Right lung (tissue), 10 donors: Measurements from ENCODE around the gene TUBB2A. TPM values are rescaled to one million over a fixed set of nuclear protein-coding genes. Genes with fewer than 3 reads are reported as not detected.
"Not testable (repeated sequence)": the region's sequence is repeated elsewhere in the genome, so short reads cannot be mapped to it uniquely, and the experiment has no call there.

Experiments
- DNase-seq, 2 donors: peaks; one replicate each; pipeline ENCODE4 v3.0.0-alpha.2; 2013
- long read RNA-seq, 8 donors: transcript quantifications; one replicate each; lab custom pipeline, GENCODE V29; 2026
- polyA plus RNA-seq, 5 donors: library from polyadenylated mRNA; unstranded; fragments of 120-200 nt; gene quantifications; one replicate each; pipeline versions ENCODE4 v1.2.1 to v1.2.3, GENCODE V29; 2013; ENCODE audit warnings: inconsistent platforms in 1 of 5, low replicate concordance in 1 of 5; ENCODE audit not compliant: insufficient read length in 5 of 5, insufficient read depth in 1 of 5

TUBB2A gene
- polyA plus RNA-seq, result 10 to 100 TPM; 12.8 to 35.8 (median 20.8) TPM
- long read RNA-seq, donor 1, transcript TUBB2A-201 (4 exons, 1,595 nt), result major isoform, 17 of 17 reads
- long read RNA-seq, donor 1, partial matches to known transcripts, result 0 of 17 reads
- long read RNA-seq, donor 1, other reads (novel, unspliced or antisense), result 0 of 17 reads
- long read RNA-seq, donor 2, transcript TUBB2A-201 (4 exons, 1,595 nt), result major isoform, 9 of 9 reads
- long read RNA-seq, donor 2, partial matches to known transcripts, result 0 of 9 reads
- long read RNA-seq, donor 2, other reads (novel, unspliced or antisense), result 0 of 9 reads
- long read RNA-seq, donor 3, partial matches to known transcripts, result 0 of 3 reads
- long read RNA-seq, donor 3, other reads (novel, unspliced or antisense), result 0 of 3 reads
- long read RNA-seq, donor 4, transcript TUBB2A-201 (4 exons, 1,595 nt), result major isoform, 7 of 7 reads
- long read RNA-seq, donor 4, partial matches to known transcripts, result 0 of 7 reads
- long read RNA-seq, donor 4, other reads (novel, unspliced or antisense), result 0 of 7 reads
- long read RNA-seq, donor 5, transcript TUBB2A-201 (4 exons, 1,595 nt), result major isoform, 18 of 18 reads
- long read RNA-seq, donor 5, partial matches to known transcripts, result 0 of 18 reads
- long read RNA-seq, donor 5, other reads (novel, unspliced or antisense), result 0 of 18 reads
- long read RNA-seq, donor 6, transcript TUBB2A-201 (4 exons, 1,595 nt), result major isoform, 12 of 12 reads
- long read RNA-seq, donor 6, partial matches to known transcripts, result 0 of 12 reads
- long read RNA-seq, donor 6, other reads (novel, unspliced or antisense), result 0 of 12 reads
- long read RNA-seq, donor 7, transcript TUBB2A-201 (4 exons, 1,595 nt), result major isoform, 5 of 5 reads
- long read RNA-seq, donor 7, partial matches to known transcripts, result 0 of 5 reads
- long read RNA-seq, donor 7, other reads (novel, unspliced or antisense), result 0 of 5 reads
- long read RNA-seq, donor 8, transcript TUBB2A-201 (4 exons, 1,595 nt), result major isoform, 8 of 8 reads
- long read RNA-seq, donor 8, partial matches to known transcripts, result 0 of 8 reads
- long read RNA-seq, donor 8, other reads (novel, unspliced or antisense), result 0 of 8 reads

- DNase-seq, result peak; percentile 76 to 80
Observed at GRCh38 chr6:3157131-3157933, at the start of gene TUBB2A. Gene TUBB2A (minus strand): TSS chr6:3157544. CDS start chr6:3157463, 81 bp downstream.

GRCh38 chr6:3206339-3207015, 49.1 kb upstream of the TUBB2A start:
- DNase-seq, result no peak

- DNase-seq, result no peak
Observed at GRCh38 chr6:3205913-3206312, 48.6 kb upstream of the TUBB2A start.

DNA sequence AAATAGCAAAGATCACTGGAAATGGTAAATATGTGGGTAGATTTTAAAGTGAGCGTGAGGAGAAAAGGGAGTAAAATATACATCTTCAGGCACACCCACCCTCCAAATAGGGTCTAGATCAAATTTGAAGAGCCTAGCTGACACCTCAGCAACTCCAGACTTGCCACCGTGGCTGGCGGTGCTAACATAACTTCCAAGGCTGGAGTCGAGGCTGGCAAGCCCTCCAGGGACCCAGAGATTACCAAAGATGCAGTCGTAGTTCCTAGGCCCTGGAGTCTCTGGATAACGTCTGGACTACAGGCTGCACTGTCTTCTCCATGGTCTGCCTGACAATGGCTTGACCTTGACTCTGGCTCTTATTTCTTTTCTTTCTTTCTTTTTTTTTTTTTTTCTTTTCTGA, 47.6 kb upstream of the TUBB2A start:
- no peak for DNase-seq

DNA sequence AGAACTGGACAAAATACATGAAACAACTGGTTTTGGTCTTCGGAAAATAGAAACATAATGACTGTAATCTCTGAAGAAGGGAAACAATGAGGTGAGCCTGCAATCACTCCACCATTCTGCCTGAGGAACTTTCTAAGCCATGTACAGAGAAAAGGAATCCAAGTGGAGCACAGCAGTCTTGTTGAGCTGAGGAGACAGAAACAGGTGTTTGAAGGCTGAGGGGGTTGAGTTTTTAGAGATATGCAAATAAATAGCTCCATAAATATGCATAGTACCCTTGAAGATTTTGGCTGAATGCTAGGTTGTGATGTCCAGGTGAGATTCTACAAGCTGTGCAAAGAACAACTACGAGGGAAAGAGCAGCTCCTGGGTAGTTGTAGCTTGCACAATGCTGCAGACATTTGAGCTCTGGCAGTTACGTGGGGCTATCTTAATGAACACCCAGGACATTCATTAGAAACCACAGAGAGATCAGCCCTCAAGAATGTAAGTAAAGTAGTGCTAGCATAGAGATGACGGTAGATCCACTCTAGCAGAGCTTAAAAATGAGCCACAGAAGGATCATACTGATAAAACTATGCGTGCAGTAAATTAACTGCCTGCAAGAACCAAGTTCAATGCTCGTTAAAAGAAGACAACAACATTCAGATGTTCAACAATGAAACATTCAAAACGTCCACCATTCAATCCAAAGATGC, 45.8 kb upstream of the TUBB2A start:
- no peak for DNase-seq

DNA sequence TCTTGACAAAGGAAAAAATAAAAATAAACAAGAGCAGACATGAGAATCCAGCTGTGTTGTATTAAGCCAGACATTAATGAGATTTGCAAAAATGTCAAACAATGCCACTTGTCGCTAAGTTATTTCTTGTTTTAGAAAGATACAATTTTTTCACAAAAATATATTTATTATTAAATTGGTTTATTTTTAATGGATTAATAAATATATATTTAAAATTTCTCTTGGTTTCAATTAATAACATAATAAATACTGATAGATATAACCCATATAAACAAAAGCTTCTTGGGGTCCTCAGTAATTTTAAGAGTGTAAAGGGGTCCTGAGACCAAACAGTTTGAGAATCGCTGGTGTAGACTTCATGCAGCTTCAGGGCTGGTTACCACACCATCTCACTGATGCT, 44.0 kb upstream of the TUBB2A start:
- DNase-seq, result no peak

DNA sequence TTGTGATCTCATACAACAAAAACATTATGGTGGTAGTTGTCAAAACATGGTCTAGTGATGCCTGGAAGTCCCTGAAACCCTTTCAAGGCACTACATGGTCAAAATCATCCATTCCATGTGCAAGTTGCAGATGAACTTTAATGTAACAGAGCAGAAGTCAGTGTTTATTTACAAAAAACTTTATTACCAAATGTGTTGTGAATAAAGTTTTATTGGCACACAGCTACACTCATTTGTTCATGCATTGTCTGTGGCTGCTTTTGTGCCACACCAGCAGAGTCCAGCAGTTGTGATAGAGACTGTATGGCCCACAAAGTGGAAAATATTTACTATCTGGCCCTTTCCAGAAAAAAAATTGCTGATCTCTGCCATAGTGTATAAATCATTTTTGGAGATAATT, 43.3 kb upstream of the TUBB2A start:
- no peak for DNase-seq

- DNase-seq, result no peak
Observed at GRCh38 chr6:3199382-3199781, 42.0 kb upstream of the TUBB2A start.

GRCh38 chr6:3197734-3198133, 40.4 kb upstream of the TUBB2A start:
- DNase-seq, result not testable (repeated sequence)

DNA sequence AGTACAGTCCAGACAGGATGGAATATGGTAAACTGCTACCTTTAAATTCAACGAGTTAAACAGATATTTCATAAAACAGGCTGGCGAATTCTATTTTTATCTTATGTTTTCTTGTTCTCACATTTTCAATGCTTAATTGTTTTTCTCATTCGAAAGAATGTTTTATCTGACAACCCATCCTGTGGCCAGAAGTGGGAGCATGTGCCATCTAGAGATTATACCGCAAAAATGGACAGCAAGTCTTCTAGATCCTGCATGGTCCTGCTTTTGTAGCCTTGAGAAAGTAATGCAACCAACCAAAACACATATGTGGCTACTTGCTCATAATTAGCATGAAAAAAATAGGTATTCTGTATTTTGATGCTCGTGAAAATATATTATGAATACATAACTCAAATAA, 39.4 kb upstream of the TUBB2A start:
- no peak for DNase-seq

- no peak for DNase-seq
Observed at GRCh38 chr6:3195695-3196497, 38.6 kb upstream of the TUBB2A start.

GRCh38 chr6:3195420-3195694, 38.0 kb upstream of the TUBB2A start:
- DNase-seq, result no peak

GRCh38 chr6:3194535-3195419, 37.4 kb upstream of the TUBB2A start:
- DNase-seq, result peak in 1 of 2 donors; percentile 12

DNA sequence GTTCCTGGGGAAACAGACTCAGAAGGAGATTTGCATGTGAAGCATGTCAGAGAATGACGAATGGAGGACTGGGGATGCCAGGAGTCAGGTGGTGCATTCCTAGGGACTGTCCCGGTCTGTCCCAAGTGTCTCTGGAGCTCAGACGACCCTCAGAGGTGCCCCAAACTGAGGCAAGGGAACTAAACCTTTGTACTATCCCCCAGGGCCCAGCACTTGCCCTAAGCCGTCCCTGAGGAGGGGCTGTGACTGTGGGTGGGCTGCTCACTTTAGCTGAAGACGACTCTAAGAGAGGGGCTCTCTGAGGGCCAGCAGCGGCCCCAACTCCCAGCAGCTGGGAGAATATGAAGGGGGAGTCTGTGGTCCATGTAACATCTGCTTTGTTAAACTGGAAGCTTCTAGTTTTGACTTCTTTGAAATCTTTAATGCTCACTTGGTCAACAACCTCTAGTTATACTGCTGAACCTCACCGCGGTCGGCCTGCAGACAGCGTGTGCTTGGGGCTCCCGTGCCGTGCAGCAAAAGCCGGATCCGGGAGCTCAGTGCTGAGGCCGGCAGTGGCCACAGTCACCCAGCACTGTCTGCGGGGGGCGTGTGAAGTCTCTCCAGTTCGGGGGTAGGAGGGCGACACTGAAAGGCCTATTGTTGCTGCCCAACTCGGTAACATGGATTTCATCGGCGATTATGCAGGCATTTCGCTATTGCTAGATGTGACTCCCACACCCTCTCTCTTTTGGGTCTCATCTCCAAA, 35.9 kb upstream of the TUBB2A start:
- no peak for DNase-seq

DNA sequence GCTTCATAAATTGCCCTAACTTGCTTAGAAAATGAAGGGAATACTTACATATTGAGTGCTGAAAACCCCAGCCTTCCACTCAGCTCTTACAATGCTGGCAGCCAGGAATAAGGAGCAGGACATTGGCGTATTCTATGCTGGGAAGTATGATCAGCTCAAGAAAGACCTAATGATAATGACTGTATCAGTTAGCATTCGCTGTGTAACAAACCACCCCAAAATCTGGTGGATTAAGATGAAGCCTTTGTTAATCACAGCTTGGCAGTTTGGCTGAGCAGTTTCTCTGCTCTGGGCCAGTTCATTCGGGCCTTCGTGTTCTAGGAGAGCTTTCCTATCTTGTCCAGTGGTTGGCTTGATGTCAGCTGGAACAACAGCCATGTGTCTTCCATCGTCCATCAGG, 33.4 kb upstream of the TUBB2A start:
- no peak for DNase-seq

DNA sequence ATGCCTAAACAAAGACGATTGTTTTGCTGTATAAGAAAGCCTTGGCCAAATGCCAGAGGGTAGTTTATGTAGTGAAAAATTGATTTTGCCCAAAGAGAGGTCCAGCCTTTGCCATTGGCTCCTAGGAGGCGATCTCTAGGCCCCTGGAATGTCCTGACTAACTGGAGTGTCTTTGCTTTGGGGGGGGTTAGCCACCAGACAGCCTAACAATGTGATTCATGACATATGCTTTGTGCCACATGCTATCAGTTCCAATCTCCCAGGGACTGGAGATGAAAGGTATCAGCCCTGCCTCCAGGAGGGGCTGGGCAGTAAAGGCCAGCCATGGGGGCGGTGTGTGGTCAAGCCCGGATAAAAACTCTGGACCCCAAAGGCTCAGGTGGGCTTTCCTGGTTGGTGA, 32.7 kb upstream of the TUBB2A start:
- DNase-seq, result no peak

GRCh38 chr6:3189192-3189591, 31.8 kb upstream of the TUBB2A start:
- DNase-seq, result not testable (repeated sequence)

GRCh38 chr6:3188262-3188661, 30.9 kb upstream of the TUBB2A start:
- no peak for DNase-seq
